Activated T-cell treated with anti-CD3 and anti-CD28 coated beads, Interleukin-2, amount 50 U/mL, for 1 hour (primary cell): ENCODE data around the gene FGA.

Source experiments
- DNase-seq: peaks from one replicate; pipeline ENCODE4 v3.0.0-alpha.2; 2020

The FGA gene

DNA sequence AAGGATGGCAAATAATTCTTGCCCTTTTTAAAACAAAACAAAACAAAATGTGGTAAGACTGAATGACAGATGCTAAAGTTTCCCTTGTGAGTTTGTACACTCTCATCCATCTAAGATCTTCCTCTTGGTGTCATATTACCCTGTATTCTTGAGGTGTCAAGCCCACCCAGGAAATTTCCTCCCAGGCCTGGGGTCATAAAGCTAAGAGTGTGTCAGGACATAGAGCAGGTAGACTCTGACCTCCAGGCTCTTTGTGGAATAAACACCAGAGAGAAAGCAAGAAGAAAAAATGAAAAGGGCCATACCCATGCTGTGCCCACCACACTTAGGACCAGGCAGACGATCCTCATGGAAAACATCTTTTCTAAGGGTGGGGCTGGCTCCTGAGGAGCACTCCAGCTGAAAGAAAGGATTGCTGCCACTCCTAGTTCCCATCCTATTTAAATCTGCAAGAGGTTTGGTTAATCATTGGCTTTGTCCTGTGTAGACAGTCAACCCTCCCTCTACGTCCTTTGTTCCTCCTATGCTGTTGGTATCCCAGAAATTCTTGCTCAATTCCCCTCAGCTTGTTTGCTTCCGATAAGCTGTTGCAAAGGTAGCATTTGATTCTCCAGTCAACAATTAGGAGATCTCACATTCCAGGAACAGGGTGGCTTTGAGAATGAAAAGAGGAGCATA is at the start of gene FGA:
Gene FGA, minus strand, starts transcription at position 414 of the 678 bp plus-strand sequence. Its CDS starts 55 bp downstream, at position 359.
- no peak for DNase-seq

DNA sequence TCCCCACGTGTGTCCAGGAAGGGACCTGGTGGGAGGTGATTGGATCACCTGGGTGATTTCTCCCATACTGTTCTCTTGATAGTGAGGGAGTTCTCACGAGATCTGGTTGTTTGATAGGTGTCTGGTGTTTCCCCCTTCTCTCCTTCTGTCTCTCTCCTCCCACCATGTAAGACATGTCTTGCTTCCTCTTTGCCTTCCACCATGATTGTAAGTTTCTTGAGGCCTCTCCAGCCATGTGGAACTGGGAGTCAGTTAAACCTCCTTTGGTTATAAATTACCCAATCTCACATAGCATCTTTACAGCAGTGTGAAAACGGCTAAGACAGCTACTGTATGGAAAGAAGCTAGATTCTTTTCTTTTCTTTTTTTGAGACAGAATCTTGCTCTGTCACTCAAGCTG is 43.5 kb upstream of the FGA start:
- no peak for DNase-seq

DNA sequence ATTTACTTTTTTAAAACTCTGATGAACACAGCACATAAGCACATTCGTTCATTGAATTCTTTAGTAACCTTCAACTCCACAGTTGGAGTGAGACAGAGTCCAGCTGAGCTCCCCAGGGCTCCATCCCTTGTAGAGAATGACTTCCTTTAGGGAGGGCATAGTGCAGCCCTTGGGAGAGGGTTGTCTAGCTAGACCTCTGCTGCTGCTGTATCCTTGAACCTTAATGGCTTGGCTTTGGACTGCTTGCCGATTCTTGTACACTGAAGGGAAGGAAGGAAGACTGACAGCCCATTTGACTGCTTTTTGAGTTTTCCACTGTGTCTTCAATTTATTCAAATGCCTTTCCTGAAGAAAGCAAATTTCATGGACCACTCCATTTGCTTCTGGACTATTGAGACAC is 41.3 kb upstream of the FGA start:
- DNase-seq, result no peak

DNA sequence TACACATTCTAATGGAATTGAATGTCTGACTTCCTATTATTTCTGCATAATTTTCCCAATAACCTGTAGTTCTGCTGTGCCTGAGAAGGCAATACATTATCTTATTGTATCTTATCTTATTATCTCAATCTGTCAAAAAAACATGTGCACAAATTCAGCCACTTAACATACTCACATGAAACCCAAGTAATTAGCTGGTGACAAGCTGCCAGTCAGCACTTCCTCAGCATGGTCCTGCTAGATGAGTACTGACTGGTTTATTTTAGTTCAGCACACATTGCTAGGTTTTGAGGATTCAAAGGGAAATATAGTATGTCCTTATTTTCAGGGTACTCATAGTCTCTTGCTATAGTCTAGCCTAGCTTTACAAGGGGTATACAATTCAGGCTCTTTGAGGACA is 39.8 kb upstream of the FGA start:
- DNase-seq, result no peak

DNA sequence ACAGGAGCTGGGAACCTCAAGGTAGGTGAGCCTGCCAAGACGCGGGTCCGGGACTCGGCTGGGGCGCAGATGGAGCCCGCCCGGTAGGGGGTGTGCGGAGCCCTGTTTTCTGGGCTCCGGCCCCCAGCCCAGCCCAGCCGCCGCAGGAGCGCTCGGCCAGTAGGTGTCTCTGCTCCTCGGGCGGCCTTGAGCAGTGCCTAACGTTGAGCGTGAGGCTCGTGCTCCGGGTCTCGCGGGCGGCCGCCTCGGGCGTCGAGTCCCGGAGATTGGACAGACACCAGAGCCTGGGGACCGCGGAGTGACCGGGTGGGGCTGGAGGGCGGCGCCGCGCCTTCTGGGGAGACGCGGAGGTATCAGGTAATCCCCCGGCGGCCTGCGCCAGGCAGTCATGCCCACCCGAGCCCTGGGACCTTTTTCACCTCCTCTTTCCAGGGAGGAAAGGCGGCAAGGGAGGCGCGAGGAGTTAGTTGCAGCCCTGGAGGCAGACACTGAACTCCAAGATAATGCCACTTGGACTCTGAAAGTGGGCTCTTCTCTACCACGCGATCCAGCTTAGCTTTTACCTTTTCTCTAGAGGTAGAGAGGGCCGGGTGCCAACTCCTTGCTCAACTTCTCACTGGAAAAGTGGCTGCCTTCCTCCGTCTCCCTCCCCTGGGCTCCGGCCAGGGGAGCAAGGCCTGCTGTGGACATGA is 36.4 kb upstream of the FGA start:
- DNase-seq, result peak; percentile 48

DNA sequence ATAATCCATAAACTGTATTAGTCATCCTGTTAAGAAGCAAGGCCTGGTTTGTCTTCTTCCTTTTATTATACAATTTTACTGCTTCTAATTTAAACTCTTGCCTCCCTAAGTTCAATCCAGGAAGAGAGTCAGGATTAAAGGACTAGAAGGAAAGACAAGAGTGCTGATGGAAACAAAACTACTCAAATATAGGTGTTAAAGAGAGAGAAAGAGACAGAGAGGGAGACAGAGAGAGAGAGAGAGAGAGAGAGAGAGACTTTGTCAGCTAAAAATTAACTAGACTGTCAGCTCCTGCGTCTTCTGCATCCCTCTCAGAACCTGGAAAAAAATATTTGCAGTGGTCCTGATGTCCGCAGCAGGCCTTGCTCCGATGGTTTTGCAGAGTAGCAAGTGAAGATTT is 35.4 kb upstream of the FGA start:
- no peak for DNase-seq

DNA sequence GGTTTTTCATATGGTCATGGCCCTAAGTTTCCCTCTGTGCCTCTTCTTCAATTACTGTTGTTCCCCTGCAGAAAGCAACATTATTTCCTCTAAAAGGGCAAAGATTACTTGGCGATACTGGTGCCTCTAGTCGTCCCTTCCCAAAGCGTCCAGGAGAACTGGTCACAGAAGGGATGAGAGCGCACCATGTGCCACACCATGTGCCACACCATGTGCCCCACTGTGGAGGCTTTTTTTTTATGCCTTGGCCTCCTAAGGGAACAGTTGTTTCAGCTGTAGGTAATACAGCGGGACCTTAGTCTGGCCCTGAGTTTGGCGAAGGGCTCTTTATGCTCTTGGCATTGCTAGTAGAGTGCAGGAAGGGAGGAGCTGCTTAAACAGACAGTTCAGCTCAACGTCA is 33.5 kb upstream of the FGA start:
- no peak for DNase-seq

DNA sequence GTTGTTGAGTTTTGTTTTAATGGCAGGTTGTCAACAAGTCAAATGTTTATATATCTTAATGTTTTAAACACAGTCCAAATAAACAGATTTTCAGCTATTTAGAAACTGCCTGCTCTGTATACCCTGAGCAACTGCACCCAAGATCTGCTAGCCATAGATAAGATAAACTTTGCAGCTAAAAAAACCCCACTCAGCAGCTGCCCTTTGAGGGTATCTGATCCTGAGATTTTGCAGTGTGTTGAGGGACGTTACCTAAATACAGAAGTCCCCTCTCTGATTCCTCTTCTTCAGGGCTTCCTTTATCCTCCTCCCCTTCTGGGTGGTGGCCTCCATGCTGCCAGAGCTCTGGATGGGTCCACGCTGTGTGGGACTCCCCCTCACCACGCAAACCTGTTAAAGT is 32.9 kb upstream of the FGA start:
- no peak for DNase-seq

DNA sequence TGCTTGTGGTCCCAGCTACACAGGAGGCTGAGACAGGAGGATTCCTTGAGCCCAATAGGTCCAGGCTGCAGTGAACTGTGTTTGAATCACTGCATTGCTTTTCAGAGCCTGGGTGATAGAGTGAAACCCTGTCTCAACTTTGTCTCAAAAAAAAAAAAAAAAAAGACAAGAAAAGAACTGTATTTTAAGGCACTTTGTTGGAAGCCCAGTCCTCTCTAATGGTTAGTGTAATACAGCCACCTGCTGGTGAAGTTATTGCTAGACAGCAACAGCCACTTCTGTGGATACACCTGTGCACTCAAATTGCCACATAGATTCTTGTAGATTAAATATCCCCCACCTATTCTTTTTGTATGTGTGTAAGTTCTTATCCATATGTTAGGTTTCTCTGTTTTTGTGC is 32.1 kb upstream of the FGA start:
- DNase-seq, result no peak

DNA sequence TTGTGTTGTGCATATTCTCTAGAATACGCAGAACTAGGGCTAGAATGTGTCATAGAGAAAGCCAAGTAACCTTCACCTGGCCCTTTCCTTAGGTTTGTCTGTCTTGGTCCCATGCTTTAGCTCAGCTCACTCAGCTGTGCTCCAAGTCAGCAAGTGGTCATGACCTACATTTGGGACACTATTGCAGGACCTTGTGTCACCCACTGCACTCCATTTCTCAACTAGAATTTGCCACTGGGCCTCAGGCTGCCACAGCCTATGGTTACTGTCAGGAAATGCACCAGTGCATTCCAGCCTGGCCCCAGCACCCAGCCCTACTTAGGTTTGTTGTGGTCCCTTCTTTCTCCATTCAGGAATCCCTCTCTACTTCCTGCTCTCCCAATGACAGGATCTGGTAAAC is 29.6 kb upstream of the FGA start:
- no peak for DNase-seq

DNA sequence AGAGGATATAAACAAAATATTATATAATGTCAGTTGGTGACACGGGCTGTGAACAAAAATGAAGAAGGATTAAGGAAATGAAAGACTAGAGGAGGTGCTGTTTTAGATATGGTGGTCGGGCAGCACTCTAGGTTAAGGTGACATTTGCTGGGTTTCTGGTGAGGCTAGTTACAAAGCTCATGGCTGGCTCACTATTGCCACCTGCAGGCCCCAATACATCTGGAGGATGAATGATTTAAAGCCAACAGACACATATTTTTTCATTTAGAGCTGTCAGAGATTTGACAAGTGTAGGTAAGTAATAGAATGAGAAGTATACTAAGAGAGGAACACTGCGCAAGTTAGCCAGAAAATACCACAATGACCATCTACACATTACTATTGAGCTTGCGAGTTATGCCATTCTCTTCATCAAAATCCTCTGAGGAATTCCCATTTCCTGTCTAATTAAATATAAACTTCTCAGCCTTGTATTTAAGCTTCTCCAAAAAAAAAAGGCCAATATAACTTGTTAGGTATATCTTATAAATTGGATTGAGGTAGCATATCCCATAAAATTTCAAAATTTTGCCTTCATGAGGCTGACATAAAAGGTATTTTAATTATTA is 28.3 kb upstream of the FGA start:
- peak; percentile 38 for DNase-seq

DNA sequence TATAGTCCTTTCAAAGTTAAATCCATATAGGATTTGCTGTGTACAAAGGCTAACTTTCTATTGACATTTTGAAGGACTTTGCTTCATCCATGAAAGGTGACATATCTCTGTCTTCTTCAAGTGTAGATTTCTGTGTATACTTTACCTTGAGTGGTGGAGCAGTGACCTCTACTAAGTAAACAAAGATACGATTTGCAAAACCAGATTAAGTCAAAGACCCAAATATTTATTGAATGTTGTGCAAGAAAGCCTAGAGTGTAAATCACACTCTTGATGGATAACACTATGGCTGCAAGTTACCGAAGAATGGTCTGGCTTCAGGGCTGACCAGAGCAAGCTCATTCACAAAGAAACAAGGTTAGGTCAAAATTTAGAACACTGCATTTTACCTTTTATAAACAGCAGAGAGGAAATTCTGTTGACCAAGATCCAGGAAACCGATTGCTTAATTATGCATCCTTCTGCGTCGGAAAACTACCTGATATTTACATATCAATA is 27.3 kb upstream of the FGA start:
- no peak for DNase-seq

DNA sequence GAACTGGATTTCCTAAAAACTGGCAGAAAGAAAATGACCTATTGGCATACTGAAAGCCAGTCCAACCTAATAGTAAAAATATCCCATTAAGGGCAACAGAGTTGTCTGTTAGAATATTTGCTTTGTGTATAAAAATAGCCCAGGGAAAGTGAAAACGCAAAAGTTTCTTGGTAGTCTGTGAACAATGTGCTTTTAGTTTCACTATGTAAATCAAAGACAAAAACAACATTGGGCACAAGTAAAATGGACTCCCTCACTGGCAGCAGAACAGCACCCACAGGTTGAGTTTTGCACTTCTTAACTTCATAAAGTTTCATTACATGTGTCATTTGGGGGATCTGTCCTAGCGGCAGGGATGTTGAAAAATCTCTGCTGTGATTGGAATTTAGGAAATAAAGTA is 26.2 kb upstream of the FGA start:
- no peak for DNase-seq

DNA sequence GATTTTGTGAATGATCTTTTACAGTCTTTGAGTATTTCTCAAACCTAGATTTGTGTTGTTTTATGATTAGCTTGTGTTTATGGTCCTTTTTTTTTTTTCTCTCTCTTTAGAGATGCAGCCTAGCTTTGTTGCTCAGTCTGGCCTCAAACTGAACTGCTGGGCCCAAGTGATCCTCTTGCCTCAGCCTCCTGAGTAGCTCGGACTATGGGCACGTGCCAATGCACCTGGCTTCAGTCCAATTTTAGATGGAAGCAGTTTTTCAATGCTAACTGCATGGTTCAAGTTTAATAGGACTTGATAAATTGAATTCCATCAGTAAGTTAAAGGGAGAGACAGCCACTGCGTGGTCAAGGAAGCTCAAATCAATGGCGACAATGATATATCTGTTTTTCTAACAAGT is 25.7 kb upstream of the FGA start:
- no peak for DNase-seq

DNA sequence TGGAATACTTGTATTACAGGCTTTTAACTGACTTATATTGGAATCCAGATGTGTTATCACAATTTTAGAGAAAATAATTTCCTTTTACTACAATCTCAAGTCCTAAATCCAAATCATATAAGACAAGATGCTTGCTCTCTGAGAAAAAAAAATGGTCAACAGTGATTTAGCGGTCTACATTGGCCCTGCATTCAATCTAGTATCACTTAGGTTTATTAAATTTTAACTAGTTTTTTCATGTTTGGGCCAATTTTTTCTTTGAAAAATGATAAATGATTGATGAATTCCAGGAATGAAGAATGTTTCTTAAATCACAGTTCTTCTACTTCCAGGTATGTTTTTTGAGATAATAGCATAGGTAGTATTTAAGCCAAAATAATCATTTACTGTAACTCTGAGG is 24.7 kb upstream of the FGA start:
- DNase-seq, result no peak

DNA sequence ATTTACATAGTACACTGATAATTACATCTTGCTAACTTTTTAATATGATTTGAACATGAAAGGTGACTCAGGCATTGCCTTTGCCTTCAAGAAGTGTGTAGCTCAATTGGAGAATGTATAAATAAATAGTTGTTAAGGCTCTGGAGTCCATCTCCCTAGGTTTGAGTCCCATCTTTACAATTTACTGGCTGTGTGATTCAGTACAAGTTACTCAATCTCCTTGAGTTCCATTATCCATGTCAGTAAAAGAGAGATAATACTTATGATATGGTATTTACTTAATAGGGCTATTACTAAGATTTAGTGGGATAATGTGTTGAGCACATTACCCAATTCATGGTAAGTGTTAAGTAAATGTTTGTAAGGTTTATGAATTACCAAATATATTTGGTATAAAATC is 23.8 kb upstream of the FGA start:
- DNase-seq, result no peak

DNA sequence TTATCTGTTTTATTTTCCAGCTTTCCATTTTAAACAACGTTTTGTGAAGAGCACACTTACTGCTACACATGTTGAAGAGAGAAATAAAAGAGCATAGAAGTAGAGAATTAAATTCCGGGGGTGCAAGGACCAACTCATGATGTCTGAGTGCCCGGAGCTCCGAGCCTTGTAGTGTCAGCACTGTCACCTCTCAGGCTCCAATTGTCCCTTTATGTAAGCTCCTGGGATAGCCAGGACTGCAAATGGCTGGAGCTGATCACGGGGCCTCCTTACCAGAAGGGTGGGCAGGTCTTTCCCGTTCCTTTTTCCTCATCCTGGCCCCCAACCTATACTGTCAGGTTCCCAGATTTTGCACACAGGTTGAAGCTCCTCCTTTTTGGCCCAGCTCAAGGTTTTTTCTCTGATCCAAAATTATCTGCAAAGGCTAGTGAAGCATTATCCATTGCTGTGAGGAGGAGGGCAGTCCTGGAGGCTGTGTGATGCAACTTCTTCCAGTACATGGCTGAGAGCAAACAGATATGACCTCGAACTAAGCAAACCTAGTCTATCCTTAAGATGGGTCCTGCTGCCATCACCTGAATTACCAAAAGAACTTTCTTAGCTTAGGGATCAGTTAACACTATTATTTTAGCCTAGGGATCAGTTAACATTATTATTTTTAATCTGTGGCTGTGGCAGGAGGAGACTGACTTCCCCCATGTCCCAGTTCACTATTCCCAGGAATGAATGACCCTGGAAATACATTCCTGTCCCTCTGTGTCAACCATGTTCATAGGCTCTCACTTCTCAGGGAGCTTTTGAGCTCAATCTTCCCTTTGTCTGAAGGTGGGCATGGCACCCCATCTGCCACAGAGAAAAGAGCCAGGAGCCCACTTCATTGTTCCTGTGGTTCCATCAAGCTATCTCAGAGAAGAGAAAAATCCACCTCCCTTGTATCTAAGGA is 22.2 kb upstream of the FGA start, which contains the start of gene FGG:
Gene FGG, minus strand, starts transcription at position 185 of the 943 bp plus-strand sequence. Its CDS starts 47 bp downstream, at position 138.
- no peak for DNase-seq

DNA sequence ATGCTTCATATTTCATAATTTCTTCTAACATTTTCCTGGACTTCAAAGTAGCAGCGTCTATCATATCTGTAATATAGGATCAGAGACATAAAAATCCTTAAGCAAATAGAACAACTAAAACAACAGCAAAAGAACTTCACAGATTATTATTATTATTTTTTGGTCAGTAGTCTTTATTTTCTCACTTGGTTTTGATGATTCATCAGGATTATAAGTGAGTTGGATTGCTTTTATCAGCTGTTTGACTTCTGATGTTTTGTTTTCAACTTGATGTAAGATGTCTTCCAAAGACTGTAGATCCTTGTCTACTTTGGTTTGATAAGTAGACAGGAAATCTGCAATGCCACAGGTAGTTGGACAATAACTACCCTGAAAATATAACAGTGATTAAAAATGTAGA is 21.3 kb upstream of the FGA start:
- DNase-seq, result no peak

DNA sequence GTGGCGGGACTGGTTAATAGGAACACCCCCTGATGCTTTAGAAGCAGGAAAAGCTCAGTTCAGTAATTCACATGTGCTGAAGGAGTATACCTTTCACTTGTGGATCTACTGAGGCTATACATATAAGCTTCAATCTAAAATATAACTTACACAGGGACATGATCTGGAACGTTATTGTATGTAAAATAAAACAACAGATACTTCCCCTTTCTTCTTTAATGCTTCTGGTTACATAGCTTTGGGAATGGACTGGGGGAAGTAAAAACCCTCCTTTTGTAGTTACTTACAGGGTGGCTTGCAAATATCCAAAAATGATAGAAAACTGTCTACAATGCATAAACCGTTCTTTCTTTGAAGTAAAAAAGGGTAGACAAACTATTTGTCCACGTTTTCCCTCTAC is 20.0 kb upstream of the FGA start:
- no peak for DNase-seq

DNA sequence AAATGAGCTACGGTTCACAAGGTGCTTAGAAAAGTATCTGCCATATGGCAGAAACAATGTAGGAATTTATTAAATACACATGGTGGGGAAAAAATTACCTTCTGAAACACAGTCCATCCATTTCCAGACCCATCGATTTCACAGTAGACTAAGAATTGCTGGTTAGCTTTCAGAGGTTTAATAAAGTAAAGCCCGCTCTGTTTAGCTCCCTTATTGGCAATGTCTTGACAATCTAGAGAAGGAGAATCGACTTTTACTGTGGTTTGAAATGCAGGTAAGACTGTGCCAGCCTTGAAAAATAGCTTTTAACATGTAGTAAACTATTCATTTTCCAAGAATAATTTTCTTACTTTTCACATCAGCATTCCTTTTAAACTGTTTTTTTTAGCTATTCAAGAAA is 19.0 kb upstream of the FGA start:
- DNase-seq, result no peak

DNA sequence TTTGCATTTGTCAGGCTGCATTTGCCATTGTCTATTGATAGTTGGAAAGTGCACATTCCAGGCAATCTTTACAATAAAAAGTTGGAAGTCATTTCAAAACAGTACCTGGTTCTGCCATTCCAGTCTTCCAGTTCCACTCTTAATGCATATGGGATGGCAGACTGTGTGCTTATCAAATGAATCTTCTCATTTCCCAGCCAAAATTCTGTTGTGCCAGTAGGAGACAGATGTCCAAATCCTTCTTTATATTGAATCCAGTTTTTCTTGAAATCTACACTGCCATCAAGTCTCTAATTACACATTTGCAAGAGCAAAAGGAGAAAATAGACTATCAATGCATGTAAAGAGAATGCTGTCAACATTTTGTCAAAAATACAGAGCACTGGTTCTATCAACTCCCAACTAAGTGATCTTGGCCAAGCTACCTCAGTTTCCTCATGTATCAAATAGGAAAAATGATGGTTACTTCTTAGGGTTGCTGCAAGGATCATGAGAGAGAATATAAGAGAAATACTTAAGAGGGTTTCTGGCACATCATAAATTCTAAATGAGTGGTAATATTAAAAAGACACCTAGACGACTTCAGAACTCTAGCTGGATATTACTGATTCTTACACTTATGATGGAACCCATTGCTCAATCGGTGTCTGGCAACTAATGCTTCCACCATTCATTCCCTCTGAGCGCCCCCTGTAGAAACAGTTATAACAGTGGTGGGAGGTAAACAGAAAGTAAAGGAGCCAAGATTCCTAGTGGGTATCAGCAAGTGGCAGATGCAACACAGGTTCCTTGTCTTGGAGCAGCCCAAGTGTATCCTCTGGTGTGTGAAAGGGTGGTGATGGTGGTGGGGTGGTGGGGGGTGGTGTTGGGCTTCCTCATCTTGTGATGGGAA is 18.1 kb upstream of the FGA start:
- no peak for DNase-seq
